K562 (cell line): ENCODE measurements around the gene MYL12A. TPM values are rescaled to one million over a fixed set of nuclear protein-coding genes. Genes with fewer than 3 reads are reported as not detected.

Source experiments
- E2F3 ChIP-seq: fragments of 250-450 bp; sonication (Bioruptor Pico); IDR thresholded peaks from 2 replicates; pipeline ENCODE4 v1.4.0; 2020; ENCODE audit warnings: mild to moderate bottlenecking
- FOXK2 ChIP-seq, 2 experiments: fragments of 450-650 bp; IDR thresholded peaks in 1 of 2; conservative IDR thresholded peaks in 1 of 2; 2 replicates each; pipeline ENCODE4 v1.6.1; 2016; ENCODE audit warnings: low read depth in 2 of 2, mild to moderate bottlenecking in 1 of 2
- GATA2 ChIP-seq: sonication (generic); formaldehyde crosslinking; IDR thresholded peaks from 2 replicates; pipeline ENCODE4 v1.4.0; 2020; ENCODE audit warnings: mild to moderate bottlenecking, missing genetic modification reagents
- HINFP ChIP-seq: fragments of 450-650 bp; conservative IDR thresholded peaks from 2 replicates; pipeline ENCODE4 v1.6.1; 2016; ENCODE audit warnings: missing genetic modification characterization, low read depth, mild to moderate bottlenecking, control low read depth, missing compliant biosample characterization
- HMG20A ChIP-seq: fragments of 450-650 bp; formaldehyde crosslinking; conservative IDR thresholded peaks from 2 replicates; pipeline ENCODE4 v1.4.0; 2020; ENCODE audit warnings: mild to moderate bottlenecking, mixed read lengths
- MAFG ChIP-seq: fragments of 450-650 bp; conservative IDR thresholded peaks from 2 replicates; pipeline ENCODE4 v1.6.1; 2016; ENCODE audit warnings: missing genetic modification characterization, missing compliant biosample characterization
- NFRKB ChIP-seq: fragments of 450-650 bp; IDR thresholded peaks from 2 replicates; pipeline ENCODE4 v1.6.1; 2016; ENCODE audit warnings: low read depth
- POLR2A ChIP-seq: fragments of 450-650 bp; conservative IDR thresholded peaks from 2 replicates; pipeline ENCODE4 v1.6.1; 2016
- SETDB1 ChIP-seq: IDR thresholded peaks from one replicate; pipeline ENCODE4 v1.6.1; 2012; ENCODE audit warnings: low read length, control low read depth, inconsistent platforms
- SOX6 ChIP-seq: fragments of 450-650 bp; IDR thresholded peaks from 2 replicates; pipeline ENCODE4 v1.6.1; 2014; ENCODE audit warnings: mild to moderate bottlenecking
- SUPT5H ChIP-seq: fragments of 450-650 bp; IDR thresholded peaks from 2 replicates; pipeline ENCODE4 v1.6.1; 2016
- ZBTB33 ChIP-seq: sonication (generic); formaldehyde crosslinking; IDR thresholded peaks from 2 replicates; pipeline ENCODE4 v1.8.1; 2023; ENCODE audit warnings: mild to moderate bottlenecking, missing genetic modification reagents
- ZBTB7A ChIP-seq: IDR thresholded peaks from 2 replicates; pipeline ENCODE4 v1.6.1; 2011; ENCODE audit warnings: low read depth, mild to moderate bottlenecking, low read length, moderate library complexity, borderline replicate concordance; ENCODE audit not compliant: control insufficient read depth
- ZEB2 ChIP-seq: fragments of 450-650 bp; IDR thresholded peaks from 2 replicates; pipeline ENCODE4 v1.6.1; 2016
- ZFPM2 ChIP-seq: fragments of 250-450 bp; sonication (Bioruptor Pico); IDR thresholded peaks from 2 replicates; pipeline ENCODE4 v1.5.1; 2022; ENCODE audit warnings: mild to moderate bottlenecking
- ZNF239 ChIP-seq: fragments of 250-450 bp; sonication (Bioruptor Pico); IDR thresholded peaks from 2 replicates; pipeline ENCODE4 v1.4.0; 2020; ENCODE audit warnings: mild to moderate bottlenecking
- ZNF717 ChIP-seq: fragments of 250-450 bp; sonication (Bioruptor Pico); IDR thresholded peaks from 2 replicates; pipeline ENCODE4 v1.5.0; 2021
- polyA plus RNA-seq, 8 experiments: library from polyadenylated mRNA; depleted of rRNA in 4 of 8; stranded (reverse) in 5 of 8; unstranded in 3 of 8; fragments of >200 nt; fragmentation: Nextera tagmentation in 2 of 8; fragmentation: Illumina TruSeq in 1 of 8; extraction: Ambion mirVana in 2 of 8; extraction: Trizol in 1 of 8; gene quantifications; 2 replicates each; pipeline versions ENCODE4 v1.2.1 to v1.2.3, GENCODE V29; 2011 to 2014; ENCODE audit warnings: inconsistent platforms in 1 of 8, missing spikeins in 1 of 8
- total RNA-seq, 7 experiments: library from RNA; depleted of rRNA in 6 of 7; stranded (reverse); fragments of >200 nt in 6 of 7; fragmentation: Illumina TruSeq in 2 of 7; extraction: Trizol in 2 of 7; gene quantifications; 2 replicates each; pipeline versions ENCODE4 v1.2.1 to v1.2.3, GENCODE V29; 2011 to 2021; ENCODE audit warnings: low replicate concordance in 1 of 7
- TF ChIP-seq, protein P1 (sequence below), 2 experiments: fragments of 450-650 bp; conservative IDR thresholded peaks; 2 replicates each; pipeline ENCODE4 v1.6.1; 2017; ENCODE audit warnings: mild to moderate bottlenecking in 2 of 2, moderate library complexity in 2 of 2
- TF ChIP-seq, protein P2 (sequence below): fragments of 450-650 bp; formaldehyde crosslinking; IDR thresholded peaks from 2 replicates; pipeline ENCODE4 v1.4.0; 2020; ENCODE audit warnings: mild to moderate bottlenecking, moderate library complexity
- TF ChIP-seq, protein P3 (sequence below), 2 experiments: fragments of 450-650 bp; IDR thresholded peaks; 2 replicates each; pipeline ENCODE4 v1.6.1; 2016
- TF ChIP-seq, protein P4 (sequence below): fragments of 250-450 bp; sonication (Bioruptor Pico); IDR thresholded peaks from 2 replicates; pipeline ENCODE4 v1.8.0; 2021; ENCODE audit warnings: moderate library complexity, mild to moderate bottlenecking, inconsistent platforms

Gene MYL12A
- total and polyA plus RNA-seq, 9 of the 15 experiments (the other 6 are each of a cell fraction or from before 2014, with no cell fraction given): 308 to 1,031 (median 559) TPM

DNA sequence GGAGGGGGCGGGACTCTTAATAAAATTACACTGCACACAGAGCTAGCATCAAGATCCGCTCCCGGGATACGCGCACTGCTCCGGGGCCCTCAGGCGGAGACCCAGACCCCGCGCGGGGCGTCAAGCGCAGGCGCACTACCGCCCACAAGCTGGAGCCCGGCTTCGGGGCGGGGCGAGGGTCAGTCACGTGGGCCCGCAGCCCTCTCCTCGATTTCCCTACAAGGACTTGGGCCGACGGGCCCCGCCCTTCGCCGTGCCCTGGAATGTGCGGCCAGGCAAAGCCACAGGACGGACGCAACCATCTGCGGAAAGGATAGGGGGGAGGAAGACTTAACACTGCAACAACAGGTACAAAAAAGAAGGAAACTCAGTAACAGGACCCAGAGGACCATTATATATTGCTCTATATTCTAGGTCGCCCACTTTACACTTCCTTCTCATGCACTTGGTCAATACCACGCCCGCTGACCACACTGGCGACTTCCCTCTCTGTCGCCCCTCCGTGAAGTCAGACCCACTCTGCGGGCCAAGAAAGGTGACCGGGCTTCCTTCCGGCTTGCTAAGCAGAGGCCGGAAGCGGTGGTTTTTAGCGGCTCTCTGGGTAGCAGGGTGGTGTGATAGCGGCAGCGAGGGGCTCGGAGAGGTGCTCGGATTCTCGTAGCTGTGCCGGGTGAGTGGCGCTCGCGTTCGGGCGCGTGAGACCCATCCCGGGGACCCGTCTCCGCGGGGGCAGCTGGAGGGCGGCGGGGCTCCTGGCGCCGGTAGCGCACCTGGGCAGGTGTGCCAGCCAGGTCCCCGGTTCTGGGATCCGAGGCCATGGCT, at the start of gene MYL12A (continued):
- TF ChIP-seq MAFG (tag) (no peak; the same call in 1 of the 2 replicates), ZBTB7A (peak; percentile 93; the same call in 1 of the 2 replicates), GATA2 (CRISPR knock-in tag) (no peak; the same call in 1 of the 2 replicates), SUPT5H (peak; percentile 98), ZFPM2 (CRISPR knock-in tag) (no peak), SOX6 (0 out of 2 replicates have a peak, but pooled peaks have one; percentile 6), FOXK2 (conservative IDR thresholded peaks at IDR 0.05 in 1 of 2, IDR thresholded peaks at IDR 0.05 in 1 of 2; ENCODE audit: low read depth in 2 of 2) (peak; percentile 87 to 100), NFRKB (peak; percentile 46), ZNF239 (CRISPR knock-in tag) (no peak), E2F3 (CRISPR knock-in tag) (peak; percentile 71; the same call in 1 of the 2 replicates), HMG20A (CRISPR knock-in tag) (no peak), ZNF717 (CRISPR knock-in tag) (no peak), SETDB1 (no peak), HINFP (tag) (no peak), ZEB2 (peak; percentile 90), ZBTB33 (CRISPR knock-in tag) (no peak; the same call in 1 of the 2 replicates), POLR2A (peak; percentile 99)
- TF ChIP-seq, protein P1, sequence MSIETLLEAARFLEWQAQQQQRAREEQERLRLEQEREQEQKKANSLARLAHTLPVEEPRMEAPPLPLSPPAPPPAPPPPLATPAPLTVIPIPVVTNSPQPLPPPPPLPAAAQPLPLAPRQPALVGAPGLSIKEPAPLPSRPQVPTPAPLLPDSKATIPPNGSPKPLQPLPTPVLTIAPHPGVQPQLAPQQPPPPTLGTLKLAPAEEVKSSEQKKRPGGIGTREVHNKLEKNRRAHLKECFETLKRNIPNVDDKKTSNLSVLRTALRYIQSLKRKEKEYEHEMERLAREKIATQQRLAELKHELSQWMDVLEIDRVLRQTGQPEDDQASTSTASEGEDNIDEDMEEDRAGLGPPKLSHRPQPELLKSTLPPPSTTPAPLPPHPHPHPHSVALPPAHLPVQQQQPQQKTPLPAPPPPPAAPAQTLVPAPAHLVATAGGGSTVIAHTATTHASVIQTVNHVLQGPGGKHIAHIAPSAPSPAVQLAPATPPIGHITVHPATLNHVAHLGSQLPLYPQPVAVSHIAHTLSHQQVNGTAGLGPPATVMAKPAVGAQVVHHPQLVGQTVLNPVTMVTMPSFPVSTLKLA (conservative IDR thresholded peaks at IDR 0.05): no peak
- TF ChIP-seq, protein P2, sequence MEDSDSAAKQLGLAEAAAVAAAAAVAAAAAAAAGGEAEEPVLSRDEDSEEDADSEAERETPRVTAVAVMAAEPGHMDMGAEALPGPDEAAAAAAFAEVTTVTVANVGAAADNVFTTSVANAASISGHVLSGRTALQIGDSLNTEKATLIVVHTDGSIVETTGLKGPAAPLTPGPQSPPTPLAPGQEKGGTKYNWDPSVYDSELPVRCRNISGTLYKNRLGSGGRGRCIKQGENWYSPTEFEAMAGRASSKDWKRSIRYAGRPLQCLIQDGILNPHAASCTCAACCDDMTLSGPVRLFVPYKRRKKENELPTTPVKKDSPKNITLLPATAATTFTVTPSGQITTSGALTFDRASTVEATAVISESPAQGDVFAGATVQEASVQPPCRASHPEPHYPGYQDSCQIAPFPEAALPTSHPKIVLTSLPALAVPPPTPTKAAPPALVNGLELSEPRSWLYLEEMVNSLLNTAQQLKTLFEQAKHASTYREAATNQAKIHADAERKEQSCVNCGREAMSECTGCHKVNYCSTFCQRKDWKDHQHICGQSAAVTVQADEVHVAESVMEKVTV: peak; percentile 20; the same call in 1 of the 2 replicates
- TF ChIP-seq, protein P3, sequence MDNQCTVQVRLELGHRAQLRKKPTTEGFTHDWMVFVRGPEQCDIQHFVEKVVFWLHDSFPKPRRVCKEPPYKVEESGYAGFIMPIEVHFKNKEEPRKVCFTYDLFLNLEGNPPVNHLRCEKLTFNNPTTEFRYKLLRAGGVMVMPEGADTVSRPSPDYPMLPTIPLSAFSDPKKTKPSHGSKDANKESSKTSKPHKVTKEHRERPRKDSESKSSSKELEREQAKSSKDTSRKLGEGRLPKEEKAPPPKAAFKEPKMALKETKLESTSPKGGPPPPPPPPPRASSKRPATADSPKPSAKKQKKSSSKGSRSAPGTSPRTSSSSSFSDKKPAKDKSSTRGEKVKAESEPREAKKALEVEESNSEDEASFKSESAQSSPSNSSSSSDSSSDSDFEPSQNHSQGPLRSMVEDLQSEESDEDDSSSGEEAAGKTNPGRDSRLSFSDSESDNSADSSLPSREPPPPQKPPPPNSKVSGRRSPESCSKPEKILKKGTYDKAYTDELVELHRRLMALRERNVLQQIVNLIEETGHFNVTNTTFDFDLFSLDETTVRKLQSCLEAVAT (IDR thresholded peaks at IDR 0.05): peak; percentile 89 to 97; a peak in 3 of 4 replicates
- TF ChIP-seq, protein P4, sequence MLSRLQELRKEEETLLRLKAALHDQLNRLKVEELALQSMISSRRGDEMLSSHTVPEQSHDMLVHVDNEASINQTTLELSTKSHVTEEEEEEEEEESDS (CRISPR knock-in tag): no peak
